ENCODE data around the gene GFI1B. TPM values are rescaled to one million over a fixed set of nuclear protein-coding genes. Genes with fewer than 3 reads are reported as not detected.

The GFI1B gene
- total RNA-seq, 1 donor from 2014 or later = not detected

GRCh38 chr9:132946211-132946610 lies 32.3 kb upstream of the GFI1B start:
- Mint-ChIP-seq H3K4me1 (ENCODE audit: low read depth, unreplicated experiment) (peaks cover 28% of the 10 kb centered on the region), H3K27me3 (ENCODE audit: unreplicated experiment) (peaks cover 12% of the 10 kb centered on the region), H3K9me3 (ENCODE audit: unreplicated experiment) (peaks cover 11% of the 10 kb centered on the region), H3K27ac (ENCODE audit: unreplicated experiment) (no peak overlapping the region), H3K4me3 (ENCODE audit: unreplicated experiment) (no peak overlapping the region), H3K36me3 (ENCODE audit: unreplicated experiment) (no peaks in the 10 kb centered on the region)
- no peak for TF ChIP-seq CTCF (IDR thresholded peaks at IDR 0.05; ENCODE audit: partially characterized antibody, unreplicated experiment)
- DNase-seq = no peak

GRCh38 chr9:132946631-132947295 lies 31.7 kb upstream of the GFI1B start:
- H3K4me1 Mint-ChIP-seq (ENCODE audit: low read depth, unreplicated experiment) = peaks cover 28% of the 10 kb centered on the region
- H3K27ac Mint-ChIP-seq (ENCODE audit: unreplicated experiment) = peak overlapping the region; percentile 43

GRCh38 chr9:132947756-132948155 lies 30.7 kb upstream of the GFI1B start:
- Mint-ChIP-seq H3K36me3 (ENCODE audit: unreplicated experiment) (no peaks in the 10 kb centered on the region), H3K4me1 (ENCODE audit: low read depth, unreplicated experiment) (peaks cover 27% of the 10 kb centered on the region), H3K4me3 (ENCODE audit: unreplicated experiment) (no peak overlapping the region), H3K27ac (ENCODE audit: unreplicated experiment) (no peak overlapping the region), H3K9me3 (ENCODE audit: unreplicated experiment) (peaks cover 11% of the 10 kb centered on the region), H3K27me3 (ENCODE audit: unreplicated experiment) (peaks cover 12% of the 10 kb centered on the region)
- no peak for DNase-seq
- TF ChIP-seq CTCF (IDR thresholded peaks at IDR 0.05; ENCODE audit: partially characterized antibody, unreplicated experiment) = no peak

More at GRCh38 chr9:132946631-132947295, 31.7 kb upstream of the GFI1B start:
- peaks cover 11% of the 10 kb centered on the region for H3K9me3 Mint-ChIP-seq (ENCODE audit: unreplicated experiment)
- TF ChIP-seq CTCF (IDR thresholded peaks at IDR 0.05; ENCODE audit: partially characterized antibody, unreplicated experiment) = no peak
- H3K4me3 Mint-ChIP-seq (ENCODE audit: unreplicated experiment) = peak overlapping the region; percentile 42
- no peak for DNase-seq
- no peaks in the 10 kb centered on the region for H3K36me3 Mint-ChIP-seq (ENCODE audit: unreplicated experiment)
- peaks cover 12% of the 10 kb centered on the region for H3K27me3 Mint-ChIP-seq (ENCODE audit: unreplicated experiment)

- Mint-ChIP-seq H3K9me3 (ENCODE audit: unreplicated experiment) (peaks cover 8% of the 10 kb centered on the region), H3K27ac (ENCODE audit: unreplicated experiment) (no peak overlapping the region), H3K4me1 (ENCODE audit: low read depth, unreplicated experiment) (peaks cover 20% of the 10 kb centered on the region), H3K4me3 (ENCODE audit: unreplicated experiment) (no peak overlapping the region), H3K36me3 (ENCODE audit: unreplicated experiment) (no peaks in the 10 kb centered on the region), H3K27me3 (ENCODE audit: unreplicated experiment) (peaks cover 12% of the 10 kb centered on the region)
- no peak for DNase-seq
- TF ChIP-seq CTCF (IDR thresholded peaks at IDR 0.05; ENCODE audit: partially characterized antibody, unreplicated experiment) = no peak
These were observed 29.9 kb upstream of the GFI1B start for GRCh38 chr9:132948482-132949050.

- DNase-seq = no peak
- H3K9me3 Mint-ChIP-seq (ENCODE audit: unreplicated experiment) = peaks cover 2% of the 10 kb centered on the region
- TF ChIP-seq CTCF (IDR thresholded peaks at IDR 0.05; ENCODE audit: partially characterized antibody, unreplicated experiment) = no peak
- peaks cover 17% of the 10 kb centered on the region for H3K4me1 Mint-ChIP-seq (ENCODE audit: low read depth, unreplicated experiment)
- peaks cover 10% of the 10 kb centered on the region for H3K27me3 Mint-ChIP-seq (ENCODE audit: unreplicated experiment)
- H3K36me3 Mint-ChIP-seq (ENCODE audit: unreplicated experiment) = no peaks in the 10 kb centered on the region
- no peak overlapping the region for H3K27ac Mint-ChIP-seq (ENCODE audit: unreplicated experiment)
- H3K4me3 Mint-ChIP-seq (ENCODE audit: unreplicated experiment) = no peak overlapping the region
These were observed 28.8 kb upstream of the GFI1B start for GRCh38 chr9:132949709-132950108.
